SK-N-DZ (cell line): ENCODE measurements around the gene ARID1B.

Source experiments
- small RNA-seq, 2 experiments: library from RNA; depleted of rRNA; stranded (forward); fragments of <200 nt; gene quantifications; one replicate each; pipeline ENCODE3, GENCODE V24; 2014

The ARID1B gene

Small RNA genes within 50 kb of the gene (small RNA-seq; reads per million reads assigned to genes)
- gene AL355297.2, result 0.09 to 0.37 reads per million in 2 experiments
- gene MIR4466, result 0 to 0.04 reads per million in 2 experiments
